Pancreas (tissue), 10 donors: Measurements from ENCODE around the gene LDLRAD4. TPM values are rescaled to one million over a fixed set of nuclear protein-coding genes. Genes with fewer than 3 reads are reported as not detected.

Source experiments
- ATAC-seq, 4 donors: fragments of 200-7000 bp; cut with Tn5 transposase; one replicate each; pipeline versions ENCODE4 v1.8.0 to v1.9.1; 2020; ENCODE audit warnings: mild to moderate bottlenecking in 4 of 4, moderate library complexity in 4 of 4
- DNase-seq, 6 donors: peaks; one replicate each; pipeline ENCODE4 v3.0.0-alpha.2; 2020
- FAIRE-seq: peaks from 2 replicates; lab custom pipeline; 2012; peaks lifted over from hg19 to GRCh38; lab: Jason Lieb, UNC
- H3K27ac ChIP-seq, 4 donors: fragments of 200-600 bp; sonication (generic); 1 replicate in 3 of 4; 2 replicates in 1 of 4; pipeline versions ENCODE4 v1.5.0 to v1.8.0; 2020
- H3K27me3 ChIP-seq, 4 donors: fragments of 200-600 bp; one replicate each; pipeline ENCODE4 v1.8.0; 2021
- H3K36me3 ChIP-seq, 3 donors: fragments of 200-600 bp; sonication (generic) in 1 of 3; one replicate each; pipeline versions ENCODE4 v1.5.0 to v1.8.0; 2020 to 2021
- H3K4me1 ChIP-seq, 3 donors: fragments of 200-600 bp; one replicate each; pipeline ENCODE4 v1.8.0; 2021
- H3K4me3 ChIP-seq, 4 donors: fragments of 200-600 bp; sonication (generic) in 2 of 4; one replicate each; pipeline versions ENCODE4 v1.5.0 to v1.8.0; 2020 to 2021
- H3K9me3 ChIP-seq, 4 donors: fragments of 200-600 bp; one replicate each; pipeline ENCODE4 v1.8.0; 2021
- WGBS, 2 donors: extraction: QIAGEN DNeasy Blood & Tissue Kit; methylation state at CpG; one replicate each; pipeline ENCODE4 v1.1.7; 2013; 5-methylcytosine and 5-hydroxymethylcytosine counted together
- intact Hi-C, 3 donors: fragments of 100-400 bp; cut with DNase I; formaldehyde crosslinking; loops; one replicate each; pipeline versions ENCODE4 v1.11.1 to v1.14.2; 2022
- polyA plus RNA-seq, 2 donors: library from polyadenylated mRNA; stranded (reverse); fragments of 200-250 nt; gene quantifications; one replicate each; pipeline ENCODE4 v1.2.3, GENCODE V29; 2013
- total RNA-seq, 6 donors: library from RNA; stranded (reverse); fragmentation: NEBNext Ultra II Directional in 4 of 6; extraction: Animal tissue kit (Norgen Biotek cat#: 25700) in 4 of 6; gene quantifications; one replicate each; pipeline versions ENCODE4 v1.2.1 to v1.2.4, GENCODE V29; 2021 to 2023
- TF ChIP-seq, protein P1 (sequence below), 4 donors: fragments of 200-600 bp; sonication (generic) in 3 of 4; IDR thresholded peaks; one replicate each; pipeline versions ENCODE4 v1.5.0 to v1.8.0; 2021; ENCODE audit warnings: antibody characterized with exemption in 4 of 4
- donor health status: healthy with polysubstance abuse.
- donor health status: DM: no; HTN: no; CAD: no; lungs with moderate emphysema.
- donor health status: DM: no; HTN: no; CAD: no.
- donor health status: control.
- donor health status: control.
- donor health status: Bipolar disorder and iron deficiency.
- donor health status: DM: yes; HTN: yes; CAD: no.
- donor health status: DM: no; HTN: no; CAD: no.
- donor health status: DM: no; HTN: no; CAD: no.
- donor health status: DM: yes; HTN: yes; CAD: no.

Gene LDLRAD4
- total and polyA plus RNA-seq, 8 donors = 2.5 to 21.8 (median 5.7) TPM

DNA sequence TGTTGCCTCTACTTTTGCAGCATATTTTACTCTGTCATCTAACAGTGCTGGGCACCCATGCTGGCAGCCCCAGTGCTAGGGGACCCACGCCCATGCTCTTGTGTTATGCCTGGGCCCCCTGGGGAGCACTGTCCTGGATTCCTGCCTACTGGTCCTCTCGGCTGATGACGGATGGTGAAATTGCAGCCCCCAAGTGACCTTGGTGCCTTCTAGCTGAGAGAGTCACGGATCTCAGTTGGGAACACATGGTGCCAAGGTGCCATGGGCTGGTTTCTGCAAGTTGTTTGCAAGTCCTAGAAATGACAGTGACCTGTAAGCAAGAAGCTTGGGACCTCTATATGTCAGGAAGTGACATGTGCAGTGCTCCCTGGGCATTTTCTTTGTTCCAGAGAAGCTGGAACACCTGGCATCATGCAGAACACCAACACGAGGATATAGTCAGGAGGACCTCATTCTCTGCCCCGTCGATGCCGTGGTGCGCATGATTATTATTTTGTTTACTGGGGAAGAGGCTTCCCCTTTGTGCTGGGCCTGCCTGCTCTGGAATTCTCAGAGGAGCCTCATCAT is 187.6 kb downstream of the LDLRAD4 start:
- Histone ChIP-seq H3K4me1 (no peaks in the 10 kb centered on the region), H3K9me3 (no peaks in the 10 kb centered on the region), H3K27ac (no peak overlapping the region), H3K27me3 (no peaks in the 10 kb centered on the region), H3K36me3 (no peaks in the 10 kb centered on the region), H3K4me3 (no peak overlapping the region)
- TF ChIP-seq, protein P1, sequence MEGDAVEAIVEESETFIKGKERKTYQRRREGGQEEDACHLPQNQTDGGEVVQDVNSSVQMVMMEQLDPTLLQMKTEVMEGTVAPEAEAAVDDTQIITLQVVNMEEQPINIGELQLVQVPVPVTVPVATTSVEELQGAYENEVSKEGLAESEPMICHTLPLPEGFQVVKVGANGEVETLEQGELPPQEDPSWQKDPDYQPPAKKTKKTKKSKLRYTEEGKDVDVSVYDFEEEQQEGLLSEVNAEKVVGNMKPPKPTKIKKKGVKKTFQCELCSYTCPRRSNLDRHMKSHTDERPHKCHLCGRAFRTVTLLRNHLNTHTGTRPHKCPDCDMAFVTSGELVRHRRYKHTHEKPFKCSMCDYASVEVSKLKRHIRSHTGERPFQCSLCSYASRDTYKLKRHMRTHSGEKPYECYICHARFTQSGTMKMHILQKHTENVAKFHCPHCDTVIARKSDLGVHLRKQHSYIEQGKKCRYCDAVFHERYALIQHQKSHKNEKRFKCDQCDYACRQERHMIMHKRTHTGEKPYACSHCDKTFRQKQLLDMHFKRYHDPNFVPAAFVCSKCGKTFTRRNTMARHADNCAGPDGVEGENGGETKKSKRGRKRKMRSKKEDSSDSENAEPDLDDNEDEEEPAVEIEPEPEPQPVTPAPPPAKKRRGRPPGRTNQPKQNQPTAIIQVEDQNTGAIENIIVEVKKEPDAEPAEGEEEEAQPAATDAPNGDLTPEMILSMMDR (IDR thresholded peaks at IDR 0.05) = no peak
- no peak for FAIRE-seq
- no peak for DNase-seq
- 83 to 84% methylated on average over 9 of the region's 9 CpGs for WGBS, 2 donors
- intact Hi-C loops = no loop called here
- no peak for ATAC-seq

DNA sequence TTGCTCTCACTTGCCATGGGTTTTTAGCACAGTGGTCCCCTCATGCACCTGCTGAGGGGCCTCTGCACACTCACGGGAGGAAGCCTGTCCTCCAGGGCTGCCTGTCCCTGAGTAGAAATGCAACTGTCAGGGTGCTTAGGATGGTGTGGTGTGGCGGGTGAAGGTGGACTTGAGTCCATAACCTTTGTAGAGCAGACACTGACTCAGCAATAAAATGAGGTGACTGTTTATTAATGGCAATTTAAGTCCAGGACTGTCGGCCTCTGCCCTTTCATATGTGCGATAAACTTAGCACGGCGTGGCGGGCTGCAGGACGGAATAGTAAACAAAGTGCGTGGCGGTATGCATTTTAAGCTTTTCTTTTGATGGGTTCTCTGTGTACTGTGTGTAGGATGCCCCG is 188.2 kb downstream of the LDLRAD4 start:
- no peak overlapping the region for H3K4me3 ChIP-seq
- DNase-seq = no peak
- intact Hi-C loops = no loop called here
- TF ChIP-seq, protein P1 (IDR thresholded peaks at IDR 0.05) = no peak
- FAIRE-seq = no peak
- H3K9me3 ChIP-seq = no peaks in the 10 kb centered on the region
- no peak overlapping the region for H3K27ac ChIP-seq
- no peaks in the 10 kb centered on the region for H3K36me3 ChIP-seq
- H3K4me1 ChIP-seq = no peaks in the 10 kb centered on the region
- H3K27me3 ChIP-seq = no peaks in the 10 kb centered on the region
- ATAC-seq = no peak
- WGBS, 2 donors = 86 to 88% methylated on average over 11 of the region's 11 CpGs

DNA sequence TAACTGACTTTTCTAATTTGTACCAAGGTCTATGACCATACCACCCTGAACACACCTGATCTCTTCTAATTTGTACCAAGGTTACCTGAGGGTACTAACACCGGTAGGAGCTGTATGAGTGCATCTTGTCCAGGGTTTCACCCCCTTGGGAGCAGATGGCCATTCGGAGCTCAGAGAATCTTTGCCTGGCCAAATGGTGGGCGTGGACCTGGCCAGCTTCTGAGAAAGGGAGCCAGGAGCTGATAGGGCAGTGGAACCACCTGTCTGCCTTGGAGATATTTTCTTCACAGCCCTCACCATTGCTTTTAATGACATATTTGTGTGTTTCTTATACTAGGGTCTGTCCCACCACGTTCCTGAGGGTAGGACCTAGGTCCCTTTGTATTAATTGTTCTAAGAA is 188.9 kb downstream of the LDLRAD4 start:
- Histone ChIP-seq H3K27me3 (no peaks in the 10 kb centered on the region), H3K4me3 (no peak overlapping the region), H3K9me3 (no peaks in the 10 kb centered on the region), H3K36me3 (no peaks in the 10 kb centered on the region), H3K4me1 (no peaks in the 10 kb centered on the region), H3K27ac (no peak overlapping the region)
- intact Hi-C loops = no loop called here
- no peak for ATAC-seq
- no peak for DNase-seq
- TF ChIP-seq, protein P1 (IDR thresholded peaks at IDR 0.05) = no peak
- WGBS, 2 donors = 66 to 67% methylated on average over 4 of the region's 4 CpGs
- FAIRE-seq = no peak

DNA sequence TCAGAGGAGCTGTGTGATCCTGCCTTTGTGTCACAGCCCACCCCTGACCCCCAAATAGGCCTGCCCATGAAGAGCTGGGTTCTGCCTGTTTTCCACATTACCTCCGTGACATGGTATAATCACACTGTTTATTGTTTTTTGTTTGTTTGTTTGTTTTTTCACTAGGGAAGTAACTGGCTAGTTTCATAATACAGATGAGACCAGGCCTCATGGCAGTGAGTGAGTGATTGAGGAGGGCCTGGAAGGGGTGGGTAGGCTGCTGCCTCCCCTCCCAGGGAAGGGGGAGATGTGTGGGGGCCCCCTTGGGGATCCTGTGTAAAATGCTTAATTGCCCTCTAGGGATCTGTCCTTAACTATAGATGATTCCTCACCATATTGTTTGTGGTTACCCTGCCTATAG is 190.5 kb downstream of the LDLRAD4 start:
- FAIRE-seq (no peak), ATAC-seq (no peak), DNase-seq (no peak)
- TF ChIP-seq, protein P1 (IDR thresholded peaks at IDR 0.05) = no peak
- H3K4me3 ChIP-seq = no peak overlapping the region
- no peaks in the 10 kb centered on the region for H3K9me3 ChIP-seq
- no peak overlapping the region for H3K27ac ChIP-seq
- 96 to 97% methylated on average over 1 of the region's 1 CpG for WGBS, 2 donors
- intact Hi-C loops = no loop called here
- H3K4me1 ChIP-seq = no peaks in the 10 kb centered on the region
- H3K36me3 ChIP-seq = no peaks in the 10 kb centered on the region
- no peaks in the 10 kb centered on the region for H3K27me3 ChIP-seq

DNA sequence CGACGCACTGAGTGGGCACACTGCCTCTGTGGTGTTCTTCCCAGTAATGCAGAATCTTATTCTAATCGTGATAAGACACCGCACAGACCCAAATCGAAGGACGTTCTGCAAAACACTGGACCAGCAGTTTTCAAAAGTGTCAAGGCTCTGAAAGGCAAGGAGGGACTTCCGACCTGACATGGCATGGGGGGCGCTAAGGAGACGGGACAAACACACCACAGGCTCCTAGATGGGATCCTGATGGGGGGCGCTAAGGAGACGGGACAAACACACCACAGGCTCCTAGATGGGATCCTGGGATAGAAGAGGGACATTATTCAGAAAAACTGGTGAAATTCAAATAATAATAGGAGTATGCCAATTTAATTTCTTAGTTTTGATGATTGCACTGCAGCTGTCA is 191.4 kb downstream of the LDLRAD4 start:
- H3K4me3 ChIP-seq = no peak overlapping the region
- H3K36me3 ChIP-seq = no peaks in the 10 kb centered on the region
- no peaks in the 10 kb centered on the region for H3K4me1 ChIP-seq
- DNase-seq = no peak
- H3K27me3 ChIP-seq = no peaks in the 10 kb centered on the region
- FAIRE-seq = no peak
- WGBS, 2 donors = 78 to 80% methylated on average over 11 of the region's 11 CpGs
- no peak overlapping the region for H3K27ac ChIP-seq
- ATAC-seq = no peak
- intact Hi-C loops = no loop called here
- H3K9me3 ChIP-seq = no peaks in the 10 kb centered on the region
- TF ChIP-seq, protein P1 (IDR thresholded peaks at IDR 0.05) = no peak
